RKO (cell line): ENCODE measurements around the gene ADIRF.
"Not testable (repeated sequence)": the region's sequence is repeated elsewhere in the genome, so short reads cannot be mapped to it uniquely, and the experiment has no call there.

Experiments used
- DNase-seq: peaks from one replicate; pipeline ENCODE4 v3.0.0-alpha.2; 2016; ENCODE audit warnings: low spot score

Gene ADIRF

DNA sequence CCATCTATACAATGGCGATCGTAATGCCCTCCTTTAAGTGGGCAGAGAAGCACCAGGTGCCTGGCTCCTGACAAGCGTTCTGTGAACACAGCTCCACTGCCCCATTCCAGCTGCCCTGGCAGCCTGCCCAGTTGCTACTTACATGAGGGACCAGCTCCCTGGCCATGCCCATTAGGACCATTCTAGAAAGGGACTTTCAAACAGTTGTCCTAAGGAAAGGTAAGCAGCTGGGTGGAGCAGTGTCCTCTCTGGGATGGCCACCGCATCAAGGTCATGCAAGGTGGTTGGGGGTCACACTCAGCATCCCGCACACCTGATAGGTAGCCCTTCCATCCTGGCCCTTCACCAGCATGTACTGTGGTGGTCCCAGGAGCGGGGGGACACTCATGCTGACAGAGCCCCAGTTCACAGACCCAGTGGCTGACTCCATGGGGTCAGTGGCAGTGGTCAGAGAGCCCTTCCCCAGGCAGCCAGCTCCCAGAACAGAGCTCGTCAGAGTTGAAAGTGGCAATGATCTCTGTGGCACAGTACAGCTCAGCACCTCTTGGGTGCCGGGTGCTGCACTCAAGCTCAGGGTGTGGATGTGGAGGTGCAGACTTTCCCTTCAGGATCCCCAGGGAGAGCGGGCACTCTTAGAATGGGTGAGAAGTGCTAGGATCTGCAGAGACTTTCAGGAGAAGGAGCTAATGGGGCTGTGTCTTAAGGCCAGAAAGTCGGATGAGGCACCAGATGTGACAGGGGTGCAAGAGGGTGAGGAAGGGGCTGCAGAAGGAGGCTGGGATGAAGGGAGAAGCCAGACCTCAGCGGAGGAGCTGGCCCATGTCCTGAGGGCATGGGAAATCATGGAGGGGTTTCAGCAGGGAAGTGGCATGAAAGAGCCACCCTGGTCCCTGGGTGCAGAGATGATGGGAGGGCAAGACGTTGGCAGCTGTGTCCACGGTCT is 21.8 kb upstream of the ADIRF start:
- DNase-seq, result no peak

DNA sequence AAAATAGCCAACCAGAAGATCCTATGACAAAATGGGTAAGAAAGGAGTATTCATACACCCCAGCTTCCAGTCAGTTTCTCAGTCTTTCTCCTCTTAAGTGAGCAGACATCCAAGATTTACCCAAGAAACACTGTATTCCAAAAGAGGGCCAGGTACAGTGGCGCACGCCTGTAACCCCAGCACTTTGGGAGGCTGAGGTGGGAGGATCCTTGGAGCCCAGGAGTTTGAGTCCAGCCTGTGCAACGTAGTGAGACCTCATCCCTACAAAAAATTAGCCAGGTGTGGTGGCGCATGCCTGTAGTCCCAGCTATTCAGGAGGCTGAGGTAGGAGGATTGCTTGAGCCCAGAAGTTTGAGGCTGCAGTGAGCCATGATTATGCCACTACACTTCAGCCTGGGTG is 20.5 kb upstream of the ADIRF start:
- not testable (repeated sequence) for DNase-seq

DNA sequence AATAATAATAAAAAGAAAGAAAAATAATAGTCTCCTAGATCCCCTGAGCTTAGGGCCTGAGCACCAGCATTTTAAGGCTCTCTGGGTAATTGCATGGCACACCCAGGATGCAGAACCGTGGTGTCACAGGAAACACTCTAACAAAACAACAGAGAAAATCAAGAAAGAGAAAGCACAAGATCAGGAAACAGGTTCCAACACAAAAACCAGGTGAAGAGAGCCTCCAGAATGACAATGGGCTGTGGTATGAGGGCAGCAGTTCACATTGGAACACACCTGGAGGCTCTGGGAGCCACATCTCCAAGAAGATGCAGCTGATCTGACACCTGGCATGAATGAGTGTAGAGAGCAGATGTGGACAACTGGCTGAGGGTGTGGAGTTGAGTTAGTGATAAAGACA is 17.9 kb upstream of the ADIRF start:
- no peak for DNase-seq

DNA sequence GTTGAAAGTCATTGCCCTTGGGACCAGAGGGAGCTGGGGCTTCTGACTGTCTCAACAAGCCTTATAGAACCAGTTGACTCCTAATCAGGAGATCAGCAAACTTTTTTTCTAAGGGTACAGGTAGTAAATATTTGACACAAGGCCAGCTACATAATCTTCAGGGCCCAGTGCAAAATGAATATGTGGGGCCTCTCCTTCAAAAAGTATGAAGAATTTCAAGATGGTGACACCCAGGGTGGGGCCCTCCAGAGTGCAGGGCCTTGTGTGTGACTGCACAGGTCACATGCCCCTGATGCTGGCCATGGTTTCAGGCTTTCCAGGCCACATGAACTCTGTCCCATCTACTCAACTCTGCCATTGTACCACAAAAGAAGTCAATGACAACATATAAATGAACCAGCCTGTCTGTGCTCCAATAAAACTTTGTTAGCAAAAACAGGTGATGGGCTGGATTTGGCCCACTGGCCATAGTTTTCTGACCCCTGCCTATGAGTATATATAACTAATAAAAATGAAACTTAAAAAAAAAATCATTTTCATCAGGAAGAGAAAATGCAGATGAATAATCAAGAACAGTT is 17.0 kb upstream of the ADIRF start:
- DNase-seq, result no peak

DNA sequence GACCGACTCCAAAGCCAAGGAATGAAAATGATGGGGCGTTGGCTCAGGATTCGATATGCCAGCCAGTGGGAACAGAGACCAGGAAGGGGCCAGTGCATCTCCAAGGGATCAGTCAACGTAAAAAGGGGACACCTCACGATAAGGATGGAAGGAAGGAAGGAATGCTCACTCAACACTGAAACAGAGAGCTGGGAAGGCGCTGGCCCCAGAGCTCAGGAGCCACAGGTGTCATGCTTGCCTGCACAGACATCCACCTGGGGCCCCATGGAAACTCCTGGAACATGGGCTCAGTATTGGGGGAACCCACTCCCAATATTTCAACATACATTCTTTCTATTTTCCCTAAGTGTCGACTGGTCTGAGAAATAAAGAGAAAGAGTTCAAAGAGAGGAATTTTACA is 16.2 kb upstream of the ADIRF start:
- no peak for DNase-seq

DNA sequence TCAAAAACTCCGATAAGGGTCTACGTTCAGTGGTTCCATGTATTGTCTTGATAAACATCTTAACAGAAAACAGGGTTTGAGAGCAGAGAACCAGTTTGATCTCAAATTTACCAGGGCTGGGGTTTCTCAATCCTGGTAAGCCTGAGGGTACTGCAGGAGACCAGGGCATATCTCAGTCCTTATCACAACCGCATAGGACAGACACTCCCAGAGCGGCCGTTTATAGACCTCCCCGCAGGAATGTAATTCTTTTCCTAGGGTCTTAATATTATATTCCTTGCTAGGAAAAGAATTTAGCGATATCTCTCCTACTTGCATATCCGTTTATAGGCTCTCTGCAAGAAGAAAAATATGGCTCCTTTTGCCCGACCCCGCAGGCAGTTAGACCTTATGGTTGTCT is 15.6 kb upstream of the ADIRF start:
- DNase-seq, result not testable (repeated sequence)

DNA sequence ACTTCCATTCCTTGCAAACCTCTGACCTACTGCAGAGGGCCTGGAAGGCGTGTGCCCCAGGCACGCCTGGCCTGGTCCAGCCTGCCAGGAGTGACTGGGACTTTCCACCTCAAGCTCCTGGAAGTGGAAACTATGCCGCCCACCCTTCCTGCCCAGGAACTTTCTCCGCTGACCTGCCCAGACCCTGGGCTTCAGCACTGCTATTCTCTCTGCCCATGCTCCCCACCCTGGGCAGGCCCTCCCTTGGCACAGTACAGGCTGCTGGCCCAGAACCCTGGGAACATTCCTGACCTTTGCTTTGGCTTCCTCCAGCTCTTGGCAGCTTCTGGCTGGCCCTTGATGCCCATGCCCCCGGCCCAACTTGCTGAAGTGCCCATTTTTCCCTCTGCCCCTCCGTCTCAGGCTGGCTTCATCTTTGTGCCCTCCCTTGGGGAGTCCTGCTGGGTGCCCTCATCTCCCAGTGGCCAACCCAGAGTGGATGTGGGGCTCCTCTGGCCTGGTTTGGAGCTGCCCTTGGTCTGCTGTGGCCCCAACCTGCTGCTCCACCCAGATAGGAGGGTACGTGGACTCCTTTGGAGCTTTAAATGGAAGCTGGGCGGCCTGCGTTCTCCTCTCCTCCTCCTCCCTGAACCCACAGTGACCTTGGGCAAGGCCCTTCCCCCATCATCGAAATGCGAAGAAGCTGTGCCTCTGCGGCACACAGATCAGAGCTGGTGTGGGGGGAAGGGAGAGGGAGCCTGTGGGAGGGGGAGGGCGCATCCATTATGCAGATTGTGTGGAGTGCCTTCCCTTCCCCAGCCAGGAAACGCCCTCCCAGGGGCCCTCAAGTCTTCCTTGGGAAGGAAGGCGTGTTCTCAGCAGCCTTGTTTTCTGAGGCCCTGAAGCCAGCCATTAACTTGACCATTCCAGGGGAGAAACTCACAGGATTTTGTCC is 14.3 kb upstream of the ADIRF start:
- no peak for DNase-seq

DNA sequence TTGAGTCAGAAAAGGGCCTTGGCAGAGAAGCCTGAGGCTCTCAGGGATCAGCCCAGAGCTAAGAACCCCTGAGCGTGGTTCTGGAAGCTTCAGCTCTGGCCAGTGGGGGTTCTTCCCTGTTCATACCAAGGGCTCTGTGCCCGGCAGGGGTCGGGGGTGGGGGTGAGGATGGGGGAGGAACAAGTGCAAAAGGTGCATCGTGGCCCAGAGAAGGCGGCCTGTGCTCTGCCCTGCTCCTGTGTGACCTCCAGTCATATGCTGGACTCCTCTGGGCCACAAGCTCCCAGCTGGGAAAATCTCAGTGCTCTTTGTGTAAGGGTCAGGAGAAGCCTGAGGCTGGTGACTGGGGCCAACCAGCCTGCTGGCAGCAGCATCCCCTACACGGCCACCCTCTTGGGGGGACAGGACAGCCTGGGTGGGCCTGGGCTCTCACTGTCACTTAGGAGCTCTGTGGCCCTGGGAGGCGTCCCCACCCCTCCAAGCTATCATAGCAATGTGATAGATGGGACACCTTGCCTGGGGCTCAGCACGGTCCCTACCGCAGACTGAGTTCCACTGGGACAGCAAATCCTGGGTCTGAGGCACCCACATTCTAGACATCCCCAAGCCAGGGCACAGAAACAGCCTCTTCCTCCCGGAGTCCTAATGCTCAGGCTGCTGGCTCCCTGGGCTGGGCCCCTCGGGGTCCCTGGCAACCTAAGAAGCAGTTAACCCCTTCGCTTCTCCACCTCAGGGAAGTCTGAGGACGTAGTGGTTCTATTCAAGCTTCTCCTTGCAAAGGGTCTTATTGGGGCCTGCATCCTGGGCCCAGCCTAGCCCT is 13.4 kb upstream of the ADIRF start:
- no peak for DNase-seq

DNA sequence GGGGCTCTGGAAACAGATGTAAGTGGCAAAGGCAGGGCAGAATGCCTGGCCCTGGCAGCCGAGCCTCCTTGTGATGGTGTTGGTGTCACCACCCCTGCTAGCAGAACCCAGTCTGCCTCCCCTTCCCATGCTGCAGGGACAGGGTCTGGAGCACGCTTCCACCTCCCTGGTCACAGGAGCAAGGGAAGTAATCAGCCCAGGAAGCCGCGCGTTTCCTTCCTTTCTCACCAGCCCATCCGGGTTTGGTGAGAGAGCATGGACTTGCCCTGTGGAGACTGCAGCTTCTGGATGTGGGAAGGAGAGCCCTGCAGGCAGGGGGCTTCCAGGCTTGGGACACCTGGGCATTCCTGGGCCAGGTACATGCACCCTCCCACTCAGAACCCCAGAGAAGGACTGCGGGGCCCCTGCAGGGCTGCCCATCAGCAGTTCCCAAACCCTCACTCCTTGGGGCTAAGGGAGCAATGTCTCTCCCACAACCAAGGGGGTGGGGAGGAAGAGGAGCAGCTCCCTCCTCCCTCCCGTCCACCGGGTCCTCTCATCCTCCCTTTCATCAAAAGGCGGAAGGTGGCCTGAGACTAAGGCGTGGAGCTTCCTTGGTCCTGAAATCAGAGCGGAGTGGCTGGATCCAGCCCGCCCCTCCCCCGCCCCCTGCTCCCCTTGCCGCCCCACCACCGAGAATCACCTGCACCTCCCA is 12.6 kb upstream of the ADIRF start:
- no peak for DNase-seq

DNA sequence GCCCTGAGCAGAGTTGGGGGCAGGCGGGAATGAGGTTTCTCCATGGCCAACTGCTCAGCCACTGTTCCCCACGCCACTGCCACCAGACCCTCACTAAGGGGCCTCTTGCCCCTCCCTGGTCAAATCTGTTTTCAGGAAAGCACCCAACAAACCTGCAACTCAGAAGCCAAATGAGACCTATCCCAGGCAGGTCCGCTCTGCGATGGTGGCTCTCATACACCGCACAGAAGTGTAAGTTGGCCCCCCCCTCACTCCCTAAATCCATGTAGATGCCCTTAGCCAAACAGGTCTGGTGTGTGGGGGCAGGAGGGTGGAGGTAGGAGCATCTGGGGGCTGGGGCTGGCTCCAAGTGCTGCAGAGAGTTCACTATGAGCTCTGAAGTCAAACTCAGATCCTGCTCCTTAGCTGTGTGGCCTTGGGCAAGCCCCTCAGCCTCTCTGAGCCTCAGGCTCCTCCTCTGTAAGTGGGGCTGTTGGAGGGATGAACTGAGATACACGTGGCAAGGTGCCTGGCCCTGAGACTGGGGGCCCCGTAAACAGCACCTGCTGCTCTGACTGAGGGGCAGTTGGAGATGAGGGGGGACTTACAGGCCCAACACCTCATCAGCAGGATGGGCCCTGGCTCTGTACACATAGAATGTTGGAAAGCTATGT is 12.0 kb upstream of the ADIRF start:
- no peak for DNase-seq

DNA sequence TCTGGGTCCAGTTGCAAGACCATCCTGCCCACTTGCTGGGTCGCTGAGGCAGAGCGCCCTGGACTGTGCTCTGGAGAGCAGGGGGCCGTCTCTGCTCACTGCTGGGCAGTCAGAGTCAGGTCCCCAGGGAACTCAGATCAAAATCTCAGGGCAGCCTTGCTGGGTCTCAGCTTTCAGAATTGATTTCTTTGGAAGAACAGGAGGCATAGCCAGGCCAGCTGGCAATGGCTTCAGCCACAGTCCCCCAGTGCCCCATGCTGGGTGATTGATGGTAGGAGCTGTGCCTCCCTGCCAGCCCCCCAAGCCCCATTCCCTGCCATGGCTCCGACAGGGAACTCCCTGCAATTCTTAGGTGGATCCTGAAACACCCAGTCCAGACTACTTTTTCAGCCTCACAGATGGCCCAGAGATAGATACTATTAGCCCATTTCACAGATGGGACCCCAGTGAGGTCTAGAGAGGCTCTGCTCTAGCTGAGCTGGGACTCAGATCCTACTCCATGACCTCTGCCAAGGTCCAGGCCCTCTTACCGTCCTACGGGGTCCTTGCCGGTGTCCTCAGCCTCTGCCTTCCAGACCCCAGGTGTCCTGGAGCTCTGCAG is 11.3 kb upstream of the ADIRF start:
- DNase-seq, result no peak

DNA sequence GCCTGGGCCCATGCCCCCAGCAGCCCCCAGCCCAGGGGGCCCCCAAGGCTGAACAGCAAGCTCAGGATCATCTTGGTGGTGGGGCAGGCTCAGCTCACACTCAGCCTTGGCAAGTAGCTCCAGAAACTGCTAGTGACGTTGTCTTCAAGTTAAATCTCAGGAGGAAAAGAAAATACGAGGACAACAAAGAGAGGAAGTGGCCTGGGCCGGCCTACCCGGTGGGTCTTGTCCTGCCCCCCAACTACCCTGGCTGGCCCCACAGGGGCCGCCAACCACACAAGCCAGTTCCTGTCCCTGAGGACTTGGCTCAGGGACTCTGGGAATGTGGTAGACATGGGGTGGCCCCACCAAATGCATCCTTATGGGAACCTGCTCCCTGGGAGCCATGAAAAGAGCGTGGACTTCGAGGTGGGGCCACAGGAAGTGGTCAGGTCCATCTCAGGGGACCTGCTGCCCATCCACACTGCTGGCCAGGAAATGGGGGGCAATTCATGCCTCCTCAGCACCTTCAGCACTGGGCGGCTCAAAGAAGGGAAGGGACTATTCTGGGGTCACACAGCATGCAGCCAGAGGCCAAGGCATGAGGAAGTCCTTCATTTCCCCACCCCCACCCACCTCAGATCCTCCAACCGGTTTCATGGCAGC is 10.7 kb upstream of the ADIRF start, which contains the start of gene MMRN2:
Gene MMRN2 (minus strand): TSS at position 145 of the 645 bp plus-strand sequence. CDS start 74 bp downstream, at position 71.
- no peak for DNase-seq

DNA sequence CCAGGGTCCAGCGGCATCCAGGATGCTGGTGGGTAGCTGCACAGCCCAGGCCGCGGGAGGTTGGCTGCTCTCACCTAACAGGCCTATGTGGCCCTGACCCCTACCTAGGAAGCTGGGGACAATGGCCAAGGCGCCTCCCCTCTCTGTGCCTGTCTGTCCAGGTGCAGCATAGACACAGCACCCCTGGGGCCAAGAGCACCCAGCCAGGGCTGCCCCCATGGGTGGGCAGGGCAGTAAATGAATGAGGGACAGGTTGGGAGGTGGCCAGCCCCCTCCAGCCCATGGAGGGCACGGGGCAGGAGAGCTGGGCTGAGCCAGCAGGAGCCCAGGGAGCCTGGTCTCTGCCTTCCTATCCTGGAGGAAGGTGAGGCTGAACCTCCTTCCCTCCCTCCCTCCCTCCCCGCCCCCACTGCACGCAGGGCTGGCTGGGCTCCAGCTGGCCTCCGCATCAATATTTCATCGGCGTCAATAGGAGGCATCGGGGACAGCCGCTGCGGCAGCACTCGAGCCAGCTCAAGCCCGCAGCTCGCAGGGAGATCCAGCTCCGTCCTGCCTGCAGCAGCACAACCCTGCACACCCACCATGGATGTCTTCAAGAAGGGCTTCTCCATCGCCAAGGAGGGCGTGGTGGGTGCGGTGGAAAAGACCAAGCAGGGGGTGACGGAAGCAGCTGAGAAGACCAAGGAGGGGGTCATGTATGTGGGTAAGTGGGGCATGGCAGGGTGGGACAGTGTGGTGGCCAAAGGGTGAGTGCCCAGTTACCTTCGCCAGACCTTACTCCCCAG is 10.0 kb upstream of the ADIRF start, which contains the start of gene SNCG:
Gene SNCG (plus strand): TSS at position 484 of the 785 bp plus-strand sequence. CDS start 99 bp downstream, at position 583.
- DNase-seq, result no peak

DNA sequence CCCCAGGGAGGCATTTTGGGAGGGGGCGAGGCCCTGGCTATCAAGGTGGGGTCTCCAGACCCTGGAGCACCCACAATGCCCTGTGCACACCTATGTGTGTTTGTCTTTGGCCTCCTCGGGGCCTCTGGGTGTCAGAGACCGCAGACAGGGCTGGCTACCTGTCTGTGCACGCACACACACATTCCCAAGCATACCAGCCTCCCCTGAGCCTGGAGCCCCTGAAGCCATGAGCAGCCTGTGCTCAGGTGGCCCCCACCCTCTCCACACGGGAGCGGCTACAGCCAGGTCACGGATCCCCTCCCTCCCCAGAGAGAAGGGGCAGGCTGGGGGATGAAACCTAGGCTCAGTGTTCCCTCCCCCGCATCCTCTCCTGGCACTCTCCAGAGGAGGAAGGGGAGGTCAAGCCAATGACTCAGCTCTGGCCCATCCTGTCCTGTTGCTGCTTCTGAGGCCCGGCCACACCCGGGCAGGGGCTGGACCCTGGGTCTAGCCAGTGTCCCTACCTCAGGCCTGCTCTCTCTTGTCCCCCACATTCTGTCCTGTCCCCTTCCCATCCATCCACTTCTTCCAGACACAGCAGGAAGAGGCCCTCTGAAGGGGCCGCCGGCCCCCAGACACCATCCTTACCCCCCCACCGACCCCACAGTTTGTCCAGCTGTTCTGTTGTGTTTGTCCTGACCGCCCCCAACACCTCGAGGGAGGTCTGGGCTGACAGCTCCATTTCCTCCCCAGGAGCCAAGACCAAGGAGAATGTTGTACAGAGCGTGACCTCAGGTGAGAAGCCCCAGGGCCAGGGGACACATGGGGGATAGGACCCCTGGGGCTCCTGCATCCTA is 9.2 kb upstream of the ADIRF start:
- no peak for DNase-seq

DNA sequence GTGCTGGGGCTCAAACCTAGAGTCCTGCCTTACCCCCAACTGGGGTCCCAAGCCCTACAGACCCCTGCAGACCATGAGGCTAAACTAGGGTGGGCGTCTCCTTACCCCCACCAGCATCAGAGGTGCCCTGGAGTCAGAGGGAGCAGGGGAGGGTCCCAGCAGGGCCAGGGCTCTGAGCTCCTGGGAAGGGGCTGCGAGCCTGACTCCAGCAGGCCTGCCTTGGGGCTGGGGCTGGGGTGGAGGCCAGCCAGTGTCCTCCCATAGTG is 8.6 kb upstream of the ADIRF start:
- DNase-seq, result no peak

DNA sequence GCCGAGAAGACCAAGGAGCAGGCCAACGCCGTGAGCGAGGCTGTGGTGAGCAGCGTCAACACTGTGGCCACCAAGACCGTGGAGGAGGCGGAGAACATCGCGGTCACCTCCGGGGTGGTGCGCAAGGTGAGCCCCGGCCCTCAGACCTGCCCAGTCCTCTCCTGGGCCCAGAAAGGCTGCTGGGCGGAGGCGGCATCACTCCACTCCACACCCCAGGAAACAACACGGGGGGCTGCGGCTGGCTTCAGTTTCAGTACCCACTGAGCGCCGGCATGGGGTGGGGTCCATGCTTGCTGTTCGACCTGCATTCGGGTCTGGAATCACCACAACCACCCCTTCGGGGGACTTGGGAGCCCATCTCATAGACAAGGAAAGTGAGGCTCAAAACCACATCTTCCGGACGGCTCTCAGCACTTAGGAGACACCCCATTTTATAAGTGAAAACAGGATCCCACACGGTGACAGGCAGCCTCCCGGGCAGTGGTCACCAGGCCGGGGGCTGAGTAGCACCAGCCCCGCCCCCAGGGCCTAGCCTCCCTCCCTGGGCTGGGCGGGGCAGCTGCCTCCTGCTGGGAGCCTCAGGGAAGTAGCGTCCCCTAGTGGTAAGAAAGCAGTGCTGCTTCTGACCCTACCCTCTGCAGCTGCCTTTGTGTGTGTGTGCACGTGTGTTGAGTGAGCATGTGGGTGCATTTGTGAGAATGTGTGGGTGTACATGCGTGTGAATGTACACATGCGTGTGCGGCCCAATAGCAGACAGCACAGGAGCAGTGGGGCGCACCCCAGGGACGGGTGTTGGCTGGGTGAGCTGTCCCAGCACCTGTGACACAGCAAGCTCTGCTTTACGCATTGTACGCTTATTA is 8.0 kb upstream of the ADIRF start:
- DNase-seq, result peak; percentile 69
